Fibroblast of the aortic adventitia (primary cell): ENCODE data around the gene ZNF600. TPM values are rescaled to one million over a fixed set of nuclear protein-coding genes. Genes with fewer than 3 reads are reported as not detected.
A peak's percentile ranks its signal among the peaks of the same experiment; 100 is the strongest.
"Not testable (repeated sequence)": the region's sequence is repeated elsewhere in the genome, so short reads cannot be mapped to it uniquely, and the experiment has no call there.

Source experiments
- DNase-seq: peaks from one replicate; pipeline ENCODE4 v3.0.0-alpha.2; 2010; ENCODE audit warnings: low read depth
- H3K4me3 ChIP-seq: 2 replicates; pipeline ENCODE4 v1.5.1; 2011; ENCODE audit warnings: low read depth, mild to moderate bottlenecking, control low read depth, low read length, moderate library complexity
- CTCF ChIP-seq: IDR thresholded peaks from 2 replicates; pipeline ENCODE4 v1.5.1; 2011; ENCODE audit warnings: mild to moderate bottlenecking, low read length, control low read depth, inconsistent platforms; ENCODE audit not compliant: insufficient read depth
- total RNA-seq: library from RNA; depleted of rRNA; stranded (reverse); fragments of >200 nt; gene quantifications from 2 replicates; pipeline ENCODE4 v1.2.3, GENCODE V29; 2012; ENCODE audit warnings: low replicate concordance

The ZNF600 gene
- total RNA-seq, result 3.8 and 5.7 TPM in 2 replicates

GRCh38 chr19:52786464-52787354 is at the start of gene ZNF600:
TSS of gene ZNF600 (minus strand) at chr19:52786791. CDS start at chr19:52778888, 7,903 bp downstream.
- peak; percentile 30 for TF ChIP-seq CTCF
- peak within 1 kb of the TSS; percentile 77 for H3K4me3 ChIP-seq

GRCh38 chr19:52834289-52834688 is 47.7 kb upstream of the ZNF600 start:
- not testable (repeated sequence) for DNase-seq, H3K4me3 ChIP-seq

More at GRCh38 chr19:52786464-52787354, at the start of gene ZNF600:
- DNase-seq, result peak; percentile 68

- DNase-seq, H3K4me3 ChIP-seq: not testable (repeated sequence)
Observed at GRCh38 chr19:52833541-52833940, 47.0 kb upstream of the ZNF600 start.

- not testable (repeated sequence) for DNase-seq
Observed at GRCh38 chr19:52829866-52830265, 43.3 kb upstream of the ZNF600 start.

GRCh38 chr19:52825765-52826164 is 39.2 kb upstream of the ZNF600 start:
- no peak for DNase-seq
- no peak overlapping the region for H3K4me3 ChIP-seq
- TF ChIP-seq CTCF, result no peak

More at GRCh38 chr19:52829866-52830265, 43.3 kb upstream of the ZNF600 start:
- H3K4me3 ChIP-seq, result not testable (repeated sequence)

GRCh38 chr19:52823676-52824075 is 37.1 kb upstream of the ZNF600 start:
- DNase-seq, result no peak

GRCh38 chr19:52821204-52821960 is 34.8 kb upstream of the ZNF600 start, which contains the start of gene ZNF28:
TSS of gene ZNF28 (minus strand) at chr19:52821633. CDS start at chr19:52817958, 3,675 bp downstream.
- peak; percentile 47 for DNase-seq
- peak within 1 kb of the TSS; percentile 75 for H3K4me3 ChIP-seq

More at GRCh38 chr19:52823676-52824075, 37.1 kb upstream of the ZNF600 start:
- TF ChIP-seq CTCF, result no peak
- no peak overlapping the region for H3K4me3 ChIP-seq

GRCh38 chr19:52820472-52821203 is 34.0 kb upstream of the ZNF600 start:
- peak; percentile 31 for DNase-seq
- peak overlapping the region; percentile 75 for H3K4me3 ChIP-seq

GRCh38 chr19:52809801-52810200 is 23.2 kb upstream of the ZNF600 start:
- no peak overlapping the region for H3K4me3 ChIP-seq
- no peak for DNase-seq
- TF ChIP-seq CTCF, result no peak

GRCh38 chr19:52799950-52800640 is 13.5 kb upstream of the ZNF600 start:
- not testable (repeated sequence) for DNase-seq, H3K4me3 ChIP-seq
